Stimulated activated CD4-positive, alpha-beta T cell treated with anti-CD3 and anti-CD28 coated beads, Interleukin-15, amount 100 ng/mL, for 48 hours (primary cell): ENCODE measurements around the gene MYH15.

Experiments used
- DNase-seq, 2 donors: peaks; one replicate each; pipeline ENCODE4 v3.0.0-alpha.2; 2020; ENCODE audit warnings: low read depth in 2 of 2

Gene MYH15

GRCh38 chr3:108416111-108416869 lies 94.1 kb downstream of the MYH15 start:
- DNase-seq: no peak

- no peak for DNase-seq
Observed at GRCh38 chr3:108415661-108416060, 94.7 kb downstream of the MYH15 start.

- DNase-seq: no peak
Observed at GRCh38 chr3:108414007-108414406, 96.4 kb downstream of the MYH15 start.

- no peak for DNase-seq
Observed at GRCh38 chr3:108412121-108412750, 98.2 kb downstream of the MYH15 start.

GRCh38 chr3:108410531-108410984 lies 99.8 kb downstream of the MYH15 start:
- no peak for DNase-seq

GRCh38 chr3:108409800-108410178 lies 100.6 kb downstream of the MYH15 start:
- DNase-seq: no peak

GRCh38 chr3:108408883-108409799 lies 101.3 kb downstream of the MYH15 start:
- DNase-seq: no peak

- no peak for DNase-seq
Observed at GRCh38 chr3:108407886-108408285, 102.5 kb downstream of the MYH15 start.

- peak in 1 of 2 donors; percentile 7 for DNase-seq
Observed at GRCh38 chr3:108406661-108407206, 103.7 kb downstream of the MYH15 start.

GRCh38 chr3:108406063-108406660 lies 104.2 kb downstream of the MYH15 start:
- DNase-seq: no peak

GRCh38 chr3:108404368-108404767 lies 106.0 kb downstream of the MYH15 start:
- DNase-seq: no peak

GRCh38 chr3:108403686-108404345 lies 106.6 kb downstream of the MYH15 start:
- DNase-seq: no peak

GRCh38 chr3:108403198-108403597 lies 107.2 kb downstream of the MYH15 start:
- no peak for DNase-seq

GRCh38 chr3:108401836-108402235 lies 108.6 kb downstream of the MYH15 start:
- no peak for DNase-seq

- no peak for DNase-seq
Observed at GRCh38 chr3:108398510-108398909, 111.9 kb downstream of the MYH15 start.

- no peak for DNase-seq
Observed at GRCh38 chr3:108396336-108396735, 114.1 kb downstream of the MYH15 start.

- no peak for DNase-seq
Observed at GRCh38 chr3:108394563-108394962, 115.8 kb downstream of the MYH15 start.

- no peak for DNase-seq
Observed at GRCh38 chr3:108394016-108394415, 116.4 kb downstream of the MYH15 start.

GRCh38 chr3:108393128-108393900 lies 117.1 kb downstream of the MYH15 start:
- DNase-seq: no peak

GRCh38 chr3:108391917-108392593 lies 118.3 kb downstream of the MYH15 start:
- no peak for DNase-seq
